Dermis microvascular lymphatic vessel endothelial cell (primary cell): ENCODE measurements around the gene AMN. TPM values are rescaled to one million over a fixed set of nuclear protein-coding genes. Genes with fewer than 3 reads are reported as not detected.

Experiments used
- DNase-seq, 2 donors: peaks; one replicate each; pipeline versions ENCODE4 v3.0.0 to v3.0.0-alpha.2; 2010; ENCODE audit warnings: low read depth in 2 of 2
- total RNA-seq: library from RNA; depleted of rRNA; stranded (reverse); fragments of >200 nt; gene quantifications from 2 replicates; pipeline ENCODE4 v1.2.1, GENCODE V29; 2014

AMN gene
- total RNA-seq, 1 donor from 2014 or later = 0.13 TPM

GRCh38 chr14:102943979-102944378 lies 21.5 kb downstream of the AMN start:
- DNase-seq = no peak

DNA sequence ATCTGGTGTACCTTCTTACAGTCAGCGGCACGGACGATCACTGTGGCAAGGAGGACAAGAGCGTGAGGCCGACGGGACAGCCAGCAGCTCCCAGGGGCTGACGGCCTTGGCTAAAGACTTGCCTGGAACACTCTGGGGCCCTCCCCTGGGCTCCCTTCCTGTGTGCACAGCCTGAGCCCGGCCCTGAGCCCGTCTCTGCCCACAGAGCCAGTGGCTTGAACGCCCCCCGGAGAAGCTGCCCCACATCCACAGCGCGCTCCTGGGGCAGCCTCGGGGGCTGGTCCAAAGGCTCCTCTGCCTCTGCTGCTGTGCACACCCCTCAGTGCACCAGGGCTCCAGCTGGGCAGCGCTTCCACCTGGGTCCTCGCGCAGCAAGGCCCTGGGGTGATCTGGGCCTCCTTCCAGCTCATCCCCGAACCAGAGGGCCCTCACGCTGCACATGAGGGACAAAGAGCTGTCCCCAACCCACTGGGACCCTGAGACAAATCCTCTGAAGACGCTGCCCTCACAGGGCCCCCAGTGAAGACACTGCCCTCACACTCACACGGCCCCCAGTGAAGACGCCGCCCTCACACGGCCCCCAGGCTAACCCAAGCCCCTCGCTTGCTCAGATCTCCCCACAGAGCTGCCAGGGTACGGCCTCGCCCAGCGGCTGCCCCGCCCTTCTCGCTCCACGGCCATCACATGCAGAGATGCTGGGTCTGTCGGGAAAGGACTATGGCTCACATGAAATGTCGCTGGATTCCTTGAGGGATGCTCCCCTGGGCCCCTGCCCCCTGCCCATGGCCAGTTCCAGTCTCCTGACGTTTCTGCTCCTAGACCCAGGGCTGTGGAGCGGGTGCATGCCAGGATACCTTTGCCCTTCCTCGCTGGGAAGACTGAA lies 22.2 kb downstream of the AMN start:
- no peak for DNase-seq

- no peak for DNase-seq
These were observed 23.1 kb downstream of the AMN start for GRCh38 chr14:102945346-102946130.

- no peak for DNase-seq
These were observed 25.0 kb downstream of the AMN start for GRCh38 chr14:102947321-102948103.

- DNase-seq = no peak
These were observed 26.2 kb downstream of the AMN start for GRCh38 chr14:102948698-102949061.

DNA sequence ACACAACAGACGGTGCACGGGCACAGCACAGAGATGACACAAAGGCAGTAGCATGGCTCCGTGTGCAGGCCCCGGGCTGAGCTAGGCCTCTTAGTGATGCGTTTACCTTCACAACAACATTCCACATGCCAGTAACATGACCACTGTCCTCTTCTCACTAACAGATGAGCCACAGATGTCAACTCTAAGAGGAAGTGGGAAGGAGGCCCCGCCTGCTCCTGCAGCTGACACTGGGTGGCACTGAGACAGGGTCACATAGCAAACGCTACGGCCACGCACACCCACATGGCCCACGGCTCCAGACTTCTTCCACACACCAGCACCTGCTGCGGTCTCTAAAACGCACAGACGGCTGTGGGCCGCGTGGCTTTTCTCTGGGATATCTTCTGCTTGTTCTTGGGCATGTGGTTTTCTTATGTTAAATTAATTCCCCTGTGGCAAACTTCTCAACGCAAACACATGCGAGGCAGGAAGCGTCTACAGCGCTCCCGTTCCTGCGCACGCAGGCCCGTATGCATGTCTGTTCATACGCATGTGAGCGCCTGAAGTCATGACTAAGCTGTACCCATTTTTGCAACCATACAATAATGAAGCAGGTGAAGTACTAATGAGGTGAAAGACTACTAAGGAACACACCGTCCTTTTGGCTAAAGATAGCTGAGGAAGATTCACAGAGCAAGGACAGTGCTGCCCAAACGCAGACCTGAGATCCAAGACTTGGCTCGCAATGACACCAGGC lies 26.8 kb downstream of the AMN start:
- no peak for DNase-seq

DNA sequence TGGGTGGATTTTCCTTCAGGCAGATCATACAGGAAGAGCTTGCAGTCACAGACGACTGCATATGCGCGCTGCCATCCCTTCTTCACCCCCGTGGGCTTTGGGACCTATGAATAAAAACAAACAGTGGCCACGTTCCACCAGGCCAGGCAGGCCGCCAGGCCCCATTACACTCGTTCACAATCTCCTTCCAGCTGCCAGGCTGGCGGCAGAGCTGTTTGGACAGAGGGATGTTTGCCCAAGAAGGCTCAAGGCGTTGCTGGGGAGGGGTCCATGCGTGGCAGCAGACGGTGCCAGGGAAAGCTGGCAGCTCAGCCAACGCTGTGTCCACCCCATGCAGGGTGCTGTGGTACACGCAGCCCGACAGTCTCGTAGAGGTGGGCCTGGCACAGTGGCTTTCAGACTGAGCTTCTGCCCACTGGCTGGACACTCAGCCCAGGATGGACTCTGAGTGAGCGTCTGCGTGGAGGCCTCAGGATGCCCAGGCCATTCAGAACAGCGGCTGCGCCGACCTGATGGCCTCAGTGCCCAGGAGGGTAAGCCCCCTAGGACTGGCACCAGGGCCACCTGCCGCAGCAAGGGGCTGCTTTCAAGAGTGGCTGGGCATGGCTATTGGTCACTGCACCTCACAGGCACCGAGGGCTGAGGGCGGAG lies 27.5 kb downstream of the AMN start:
- DNase-seq = no peak

DNA sequence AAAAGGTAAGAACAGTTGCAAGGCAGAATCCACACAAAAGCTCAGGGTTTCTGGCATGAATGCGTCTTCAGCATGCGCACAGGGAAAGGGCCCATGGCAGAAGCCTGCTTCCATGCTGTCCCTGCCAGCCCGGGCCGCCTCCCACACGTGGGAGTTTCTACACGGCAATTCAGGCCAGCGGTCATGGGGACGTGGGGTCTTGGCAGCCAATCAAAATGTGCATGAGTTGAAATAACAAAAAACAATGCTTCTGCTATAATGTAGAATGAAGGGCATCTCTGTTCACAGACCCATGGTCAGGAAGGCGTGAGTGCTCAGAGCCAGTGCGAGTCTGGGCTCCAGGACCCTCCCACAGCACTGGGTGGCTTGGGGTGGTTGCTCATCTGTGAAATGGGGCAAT lies 28.6 kb downstream of the AMN start:
- DNase-seq = peak; percentile 50 to 60

- no peak for DNase-seq
These were observed 29.3 kb downstream of the AMN start for GRCh38 chr14:102951799-102952198.

GRCh38 chr14:102952276-102952675 lies 29.8 kb downstream of the AMN start:
- no peak for DNase-seq

- no peak for DNase-seq
These were observed 30.6 kb downstream of the AMN start for GRCh38 chr14:102953100-102953499.

- no peak for DNase-seq
These were observed 31.8 kb downstream of the AMN start for GRCh38 chr14:102954081-102954789.

DNA sequence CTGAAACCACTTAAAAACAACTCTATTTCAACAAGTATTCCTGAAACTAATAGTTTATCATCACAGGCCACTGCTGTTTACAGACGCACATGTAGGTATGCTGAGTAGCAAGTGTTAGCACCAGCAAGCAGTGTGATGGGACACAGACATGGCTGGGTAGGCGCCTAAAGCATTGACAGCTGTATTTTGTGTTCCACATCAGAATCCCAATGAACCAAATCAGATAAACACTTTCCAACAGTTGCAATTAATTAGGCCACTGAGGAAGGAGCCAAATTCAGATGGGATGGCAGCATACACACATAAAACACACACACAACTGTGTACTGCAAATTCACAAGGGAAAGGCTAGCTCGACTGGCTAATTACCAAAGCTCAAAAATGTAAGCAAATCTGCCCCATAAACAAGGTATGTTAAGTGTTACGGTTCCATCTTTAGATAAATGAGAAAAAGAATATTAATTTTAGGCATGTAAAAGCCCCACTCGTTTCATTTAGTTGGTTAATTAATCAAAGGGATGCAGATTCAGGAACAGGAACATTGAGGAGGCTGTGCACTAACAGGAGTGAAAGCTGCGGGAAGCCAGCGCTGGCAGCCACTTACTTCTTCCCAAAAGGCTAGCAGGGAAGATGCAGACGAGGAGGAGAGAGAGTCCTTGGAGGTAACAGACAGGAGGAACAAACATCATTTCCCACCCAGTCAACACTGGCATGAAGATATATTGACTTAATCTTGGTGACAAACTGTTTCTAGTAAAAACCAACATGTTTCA lies 33.4 kb downstream of the AMN start:
- DNase-seq = no peak

DNA sequence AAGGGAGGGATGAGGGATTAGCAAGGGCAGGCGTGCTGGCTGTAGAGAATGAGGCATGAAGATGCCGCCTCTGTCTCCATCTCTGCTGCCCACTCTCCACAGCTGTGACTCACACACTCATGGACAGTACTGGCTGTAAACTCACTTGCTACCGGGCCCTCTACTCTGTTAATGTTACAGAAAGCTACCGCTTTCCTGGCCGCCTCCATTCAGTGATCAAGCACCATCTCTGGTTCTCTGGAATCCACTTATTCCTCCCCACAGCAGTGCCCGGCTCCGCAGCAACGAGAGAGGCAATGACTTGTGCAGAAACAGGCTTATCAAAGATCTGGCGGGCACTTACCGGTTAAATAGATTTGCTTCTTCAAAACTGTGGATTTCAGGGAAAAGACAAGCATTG lies 34.8 kb downstream of the AMN start:
- no peak for DNase-seq

GRCh38 chr14:102958461-102958860 lies 36.0 kb downstream of the AMN start:
- no peak for DNase-seq

DNA sequence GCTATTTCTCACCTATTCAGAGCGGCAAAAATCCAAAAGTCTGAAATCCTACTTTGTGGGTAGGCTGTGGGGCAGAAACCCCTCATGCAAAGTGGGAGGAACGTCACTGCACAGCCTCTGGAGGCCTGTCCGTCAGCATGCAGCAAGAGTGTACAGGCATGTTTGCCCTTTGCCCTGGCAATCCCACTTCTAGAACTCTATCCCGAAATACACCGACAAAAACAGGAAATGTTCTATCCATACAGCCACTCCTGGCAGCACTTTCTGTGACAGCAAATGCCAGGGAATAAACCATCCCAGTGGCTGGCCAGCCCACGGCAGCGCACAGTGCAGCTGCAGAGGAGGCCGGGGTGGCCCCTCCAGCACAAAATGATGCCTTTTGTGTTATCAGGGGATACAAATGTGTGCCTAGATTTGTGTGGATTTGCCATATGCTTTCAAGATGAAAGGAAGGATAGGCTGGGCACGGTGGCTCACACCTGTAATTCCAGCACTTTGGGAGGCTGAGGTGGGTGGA lies 39.7 kb downstream of the AMN start:
- peak; percentile 53 to 61 for DNase-seq

DNA sequence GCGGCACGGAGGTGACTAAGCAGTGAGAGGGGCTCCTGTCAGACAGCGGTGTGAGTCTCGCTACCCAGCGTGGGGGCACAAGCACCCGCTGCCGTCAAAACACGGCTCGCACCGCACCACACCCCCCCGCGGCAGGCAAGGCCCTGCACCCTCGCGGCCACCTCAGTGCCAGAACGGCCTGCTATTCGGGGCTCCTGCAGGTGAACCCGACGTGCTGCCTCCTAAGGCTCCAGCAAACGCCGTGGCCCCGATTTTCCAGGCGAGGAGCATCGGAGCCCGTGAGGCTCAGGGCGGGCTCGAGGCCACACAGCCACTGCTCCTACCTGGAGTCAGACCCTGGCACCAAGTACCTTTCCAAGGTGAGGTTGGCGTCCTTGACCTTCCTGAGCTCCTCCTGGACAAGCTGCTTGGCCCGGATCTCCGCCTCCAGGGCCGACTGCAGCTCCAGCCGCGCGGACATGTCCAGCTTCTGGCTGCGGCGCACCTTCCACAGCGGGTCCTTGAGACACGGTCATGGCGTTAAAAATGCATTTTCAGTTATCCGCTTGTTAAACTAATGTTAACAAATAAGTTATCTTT lies 41.8 kb downstream of the AMN start:
- DNase-seq = no peak

DNA sequence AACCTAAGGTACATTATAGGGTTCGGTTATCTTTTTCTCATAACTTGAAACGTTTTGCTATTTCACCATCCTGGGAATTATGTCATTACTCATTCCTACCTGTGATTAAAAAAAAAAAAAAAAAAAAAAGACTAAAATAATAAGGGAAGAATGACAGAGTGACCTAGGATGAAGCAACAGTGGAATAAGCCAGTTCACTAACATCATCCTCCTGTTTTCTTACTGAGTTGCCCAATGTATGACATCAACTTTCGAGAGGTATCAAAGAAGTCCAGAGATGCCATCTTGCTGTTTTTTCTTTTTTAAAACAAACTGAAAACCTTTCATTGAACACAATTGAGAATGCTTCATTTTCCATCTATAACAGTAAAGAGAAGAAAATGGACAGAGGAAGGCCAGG lies 42.8 kb downstream of the AMN start:
- DNase-seq = no peak
